ENCODE results near the gene TCN1.

Gene TCN1

DNA sequence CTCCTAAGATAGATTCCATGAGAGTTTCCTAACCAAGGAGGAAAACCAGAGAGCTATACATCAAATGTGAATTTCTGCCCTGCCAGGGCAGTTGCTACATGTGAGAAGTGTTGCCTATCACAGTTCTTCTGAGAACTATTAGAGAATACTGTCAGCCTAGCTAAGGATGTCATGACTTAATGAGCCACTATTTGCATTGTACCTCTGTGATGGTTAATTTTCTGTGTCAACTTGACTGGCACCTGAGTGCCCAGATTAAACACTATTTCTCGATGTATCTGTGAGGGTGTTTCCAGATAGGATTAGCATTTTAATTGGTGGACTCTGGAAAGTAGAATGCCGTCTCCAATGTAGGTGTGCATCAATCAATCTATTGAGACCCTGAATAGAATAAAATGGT, 1.7 kb upstream of the TCN1 start:
- no peaks in the 10 kb centered on the region for H3K4me1 ChIP-seq (ENCODE audit: low read length)
- no peak overlapping the region for H3K4me2 ChIP-seq (ENCODE audit: low read length)
- no peaks in the 10 kb centered on the region for H3K79me2 ChIP-seq (ENCODE audit: low read length)
- no peak overlapping the region for H3K9ac ChIP-seq (ENCODE audit: low read length)
- no peaks in the 10 kb centered on the region for H3K27me3 ChIP-seq (ENCODE audit: low read depth, low read length)
- no peaks in the 10 kb centered on the region for H3K36me3 ChIP-seq (replicated peaks; ENCODE audit: low read depth, low read length)
- TF ChIP-seq, protein P1, sequence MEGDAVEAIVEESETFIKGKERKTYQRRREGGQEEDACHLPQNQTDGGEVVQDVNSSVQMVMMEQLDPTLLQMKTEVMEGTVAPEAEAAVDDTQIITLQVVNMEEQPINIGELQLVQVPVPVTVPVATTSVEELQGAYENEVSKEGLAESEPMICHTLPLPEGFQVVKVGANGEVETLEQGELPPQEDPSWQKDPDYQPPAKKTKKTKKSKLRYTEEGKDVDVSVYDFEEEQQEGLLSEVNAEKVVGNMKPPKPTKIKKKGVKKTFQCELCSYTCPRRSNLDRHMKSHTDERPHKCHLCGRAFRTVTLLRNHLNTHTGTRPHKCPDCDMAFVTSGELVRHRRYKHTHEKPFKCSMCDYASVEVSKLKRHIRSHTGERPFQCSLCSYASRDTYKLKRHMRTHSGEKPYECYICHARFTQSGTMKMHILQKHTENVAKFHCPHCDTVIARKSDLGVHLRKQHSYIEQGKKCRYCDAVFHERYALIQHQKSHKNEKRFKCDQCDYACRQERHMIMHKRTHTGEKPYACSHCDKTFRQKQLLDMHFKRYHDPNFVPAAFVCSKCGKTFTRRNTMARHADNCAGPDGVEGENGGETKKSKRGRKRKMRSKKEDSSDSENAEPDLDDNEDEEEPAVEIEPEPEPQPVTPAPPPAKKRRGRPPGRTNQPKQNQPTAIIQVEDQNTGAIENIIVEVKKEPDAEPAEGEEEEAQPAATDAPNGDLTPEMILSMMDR (IDR thresholded peaks at IDR 0.05; ENCODE audit: low read depth, low read length), result no peak
- TF ChIP-seq EZH2phosphoT487 (IDR thresholded peaks at IDR 0.05; ENCODE audit: low read depth), result no peak
- H4K20me1 ChIP-seq (ENCODE audit: insufficient read depth, low read length), result no peaks in the 10 kb centered on the region
- H2AFZ ChIP-seq (ENCODE audit: low read depth, low read length), result no peak overlapping the region
- H3K27ac ChIP-seq (ENCODE audit: low read length), result no peak overlapping the region
- H3K4me3 ChIP-seq (ENCODE audit: low read length), result no peak overlapping the region
- H3K9me3 ChIP-seq (ENCODE audit: insufficient read depth, low read length), result no peaks in the 10 kb centered on the region

DNA sequence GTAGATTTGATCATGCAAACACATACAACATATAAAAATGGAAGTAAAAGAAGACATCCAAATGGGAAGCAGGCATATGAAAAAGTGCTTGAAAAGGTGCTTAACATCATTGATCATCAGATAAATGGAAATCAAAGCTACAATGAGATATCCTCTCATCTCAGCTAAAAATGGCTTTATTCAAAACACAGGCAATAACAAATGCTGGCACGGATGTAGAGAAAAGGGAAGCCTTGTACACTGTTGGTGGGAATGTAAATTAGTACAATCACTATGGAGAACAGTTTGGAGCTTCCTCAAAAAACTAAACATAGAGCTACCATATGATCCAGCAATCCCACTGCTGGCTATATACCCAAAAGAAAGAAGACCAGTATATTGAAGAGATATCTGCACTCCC, 549 bp upstream of the TCN1 start:
- TF ChIP-seq EZH2phosphoT487 (IDR thresholded peaks at IDR 0.05; ENCODE audit: low read depth), result no peak
- TF ChIP-seq, protein P1 (IDR thresholded peaks at IDR 0.05; ENCODE audit: low read depth, low read length), result no peak
- no peak overlapping the region for H3K4me3 ChIP-seq (ENCODE audit: low read length)

GRCh38 chr11:59865031-59865430, 1.3 kb downstream of the TCN1 start:
- no peak overlapping the region for H3K4me2 ChIP-seq (ENCODE audit: low read length)
- no peaks in the 10 kb centered on the region for H4K20me1 ChIP-seq (ENCODE audit: insufficient read depth, low read length)
- H3K27me3 ChIP-seq (ENCODE audit: low read depth, low read length), result no peaks in the 10 kb centered on the region
- H3K27ac ChIP-seq (ENCODE audit: low read length), result no peak overlapping the region
- H3K9ac ChIP-seq (ENCODE audit: low read length), result no peak overlapping the region
- H3K4me1 ChIP-seq (ENCODE audit: low read length), result peaks cover 7% of the 10 kb centered on the region; the same call in 1 of the 2 replicates
- H3K9me3 ChIP-seq (ENCODE audit: insufficient read depth, low read length), result no peaks in the 10 kb centered on the region
- no peak overlapping the region for H2AFZ ChIP-seq (ENCODE audit: low read depth, low read length)
- no peaks in the 10 kb centered on the region for H3K79me2 ChIP-seq (ENCODE audit: low read length)
- TF ChIP-seq, protein P1 (IDR thresholded peaks at IDR 0.05; ENCODE audit: low read depth, low read length), result no peak
- no peak for TF ChIP-seq EZH2phosphoT487 (IDR thresholded peaks at IDR 0.05; ENCODE audit: low read depth)
- no peaks in the 10 kb centered on the region for H3K36me3 ChIP-seq (replicated peaks; ENCODE audit: low read depth, low read length)
- H3K4me3 ChIP-seq (ENCODE audit: low read length), result no peak overlapping the region

More for the DNA sequence above, 549 bp upstream of the TCN1 start:
- Histone ChIP-seq H3K79me2 (ENCODE audit: low read length) (no peaks in the 10 kb centered on the region), H3K9me3 (ENCODE audit: insufficient read depth, low read length) (no peaks in the 10 kb centered on the region), H3K4me2 (ENCODE audit: low read length) (no peak overlapping the region), H3K27me3 (ENCODE audit: low read depth, low read length) (no peaks in the 10 kb centered on the region), H2AFZ (ENCODE audit: low read depth, low read length) (no peak overlapping the region), H4K20me1 (ENCODE audit: insufficient read depth, low read length) (no peaks in the 10 kb centered on the region), H3K9ac (ENCODE audit: low read length) (no peak overlapping the region), H3K4me1 (ENCODE audit: low read length) (peaks cover 7% of the 10 kb centered on the region; the same call in 1 of the 2 replicates), H3K36me3 (replicated peaks; ENCODE audit: low read depth, low read length) (no peaks in the 10 kb centered on the region), H3K27ac (ENCODE audit: low read length) (no peak overlapping the region)

- TF ChIP-seq EZH2phosphoT487 (IDR thresholded peaks at IDR 0.05; ENCODE audit: low read depth), result no peak
- TF ChIP-seq, protein P1 (IDR thresholded peaks at IDR 0.05; ENCODE audit: low read depth, low read length), result no peak
- no peaks in the 10 kb centered on the region for H3K36me3 ChIP-seq (replicated peaks; ENCODE audit: low read depth, low read length)
- H2AFZ ChIP-seq (ENCODE audit: low read depth, low read length), result no peak overlapping the region
- H3K4me1 ChIP-seq (ENCODE audit: low read length), result peaks cover 7% of the 10 kb centered on the region; the same call in 1 of the 2 replicates
- no peak overlapping the region for H3K4me3 ChIP-seq (ENCODE audit: low read length)
- H3K79me2 ChIP-seq (ENCODE audit: low read length), result no peaks in the 10 kb centered on the region
- no peaks in the 10 kb centered on the region for H3K27me3 ChIP-seq (ENCODE audit: low read depth, low read length)
- H3K4me2 ChIP-seq (ENCODE audit: low read length), result no peak overlapping the region
- H3K9ac ChIP-seq (ENCODE audit: low read length), result no peak overlapping the region
- no peak overlapping the region for H3K27ac ChIP-seq (ENCODE audit: low read length)
- H4K20me1 ChIP-seq (ENCODE audit: insufficient read depth, low read length), result no peaks in the 10 kb centered on the region
- H3K9me3 ChIP-seq (ENCODE audit: insufficient read depth, low read length), result no peaks in the 10 kb centered on the region
Observed at GRCh38 chr11:59862252-59862651, 4.0 kb downstream of the TCN1 start.

Data from OCI-LY3 (cell line).